ENCODE data around the gene ANK3.

DNA sequence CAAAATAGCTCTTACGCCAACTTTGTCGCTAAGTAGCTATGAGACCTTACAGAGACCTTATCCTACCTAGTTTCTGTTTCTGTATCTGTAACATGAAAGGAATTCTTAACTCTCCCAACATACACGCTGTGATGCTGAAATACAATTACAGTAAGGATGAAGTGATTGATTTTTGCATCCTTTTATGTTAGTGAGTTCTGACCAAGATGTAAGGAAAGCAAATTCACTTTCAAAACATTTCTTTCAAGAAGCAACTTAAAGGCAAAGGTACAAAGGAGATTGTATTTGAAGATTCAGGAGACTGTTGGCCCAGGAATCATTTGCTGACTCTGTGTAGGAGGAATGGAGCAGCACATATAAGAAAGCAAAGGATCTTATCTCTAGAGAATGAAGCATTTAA, 7.1 kb upstream of the ANK3 start:
- TF ChIP-seq CTCF (IDR thresholded peaks at IDR 0.05) (no peak), POLR2A (IDR thresholded peaks at IDR 0.05) (no peak)

All from breast epithelium (tissue), 3 donors.